SK-N-MC (cell line): ENCODE data around the gene PREX1.

Experiments
- EZH2 ChIP-seq: fragments of 200-600 bp; sonication (generic); IDR thresholded peaks from one replicate; pipeline ENCODE4 v1.6.1; 2017; ENCODE audit warnings: antibody characterized with exemption
- POLR2AphosphoS5 ChIP-seq: IDR thresholded peaks from 2 replicates; pipeline ENCODE4 v1.6.1; 2012; ENCODE audit warnings: mild to moderate bottlenecking, low read depth, low read length, borderline replicate concordance

DNA sequence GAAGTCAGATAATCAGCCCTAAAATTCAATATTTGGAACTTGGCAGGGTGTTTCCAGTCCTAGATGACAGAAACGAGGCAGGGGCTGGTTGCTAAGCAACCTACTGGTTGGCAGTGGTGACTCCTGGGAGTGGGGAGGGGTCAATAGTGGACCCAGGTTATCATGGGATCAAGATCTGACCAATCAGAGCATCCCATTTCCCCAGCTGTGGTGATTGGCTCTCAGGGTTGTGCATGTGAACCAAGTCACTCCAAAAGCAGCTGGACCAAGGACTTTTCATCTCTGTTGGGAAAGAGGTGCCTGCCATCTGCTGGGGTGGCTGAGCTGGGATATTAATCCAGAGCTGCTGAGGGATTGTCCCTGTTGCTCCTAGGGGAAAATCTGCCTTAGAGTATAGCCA lies 253.4 kb downstream of the PREX1 start:
- TF ChIP-seq EZH2, result no peak
- TF ChIP-seq POLR2AphosphoS5, result no peak
